ENCODE measurements around the gene THEMIS.

DNA sequence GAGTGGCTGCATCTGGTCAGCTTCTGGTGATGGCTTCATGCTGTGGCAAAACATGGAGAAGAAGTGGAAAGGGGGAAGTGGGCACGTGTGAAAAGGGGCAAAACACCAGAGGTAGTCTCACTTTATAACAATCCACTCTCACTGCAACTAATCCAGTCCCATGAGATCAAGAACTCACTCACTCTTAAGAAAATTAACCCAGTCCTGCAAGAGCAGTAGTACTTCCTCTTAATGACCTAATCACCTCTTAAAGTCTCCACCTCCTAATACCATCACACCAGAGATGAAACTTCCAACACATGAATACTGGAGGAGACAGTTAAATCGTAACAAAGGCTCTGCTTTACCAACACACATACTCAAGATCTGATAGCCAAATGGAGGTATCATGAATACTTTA is 152.6 kb downstream of the THEMIS start:
- TF ChIP-seq, protein P1, sequence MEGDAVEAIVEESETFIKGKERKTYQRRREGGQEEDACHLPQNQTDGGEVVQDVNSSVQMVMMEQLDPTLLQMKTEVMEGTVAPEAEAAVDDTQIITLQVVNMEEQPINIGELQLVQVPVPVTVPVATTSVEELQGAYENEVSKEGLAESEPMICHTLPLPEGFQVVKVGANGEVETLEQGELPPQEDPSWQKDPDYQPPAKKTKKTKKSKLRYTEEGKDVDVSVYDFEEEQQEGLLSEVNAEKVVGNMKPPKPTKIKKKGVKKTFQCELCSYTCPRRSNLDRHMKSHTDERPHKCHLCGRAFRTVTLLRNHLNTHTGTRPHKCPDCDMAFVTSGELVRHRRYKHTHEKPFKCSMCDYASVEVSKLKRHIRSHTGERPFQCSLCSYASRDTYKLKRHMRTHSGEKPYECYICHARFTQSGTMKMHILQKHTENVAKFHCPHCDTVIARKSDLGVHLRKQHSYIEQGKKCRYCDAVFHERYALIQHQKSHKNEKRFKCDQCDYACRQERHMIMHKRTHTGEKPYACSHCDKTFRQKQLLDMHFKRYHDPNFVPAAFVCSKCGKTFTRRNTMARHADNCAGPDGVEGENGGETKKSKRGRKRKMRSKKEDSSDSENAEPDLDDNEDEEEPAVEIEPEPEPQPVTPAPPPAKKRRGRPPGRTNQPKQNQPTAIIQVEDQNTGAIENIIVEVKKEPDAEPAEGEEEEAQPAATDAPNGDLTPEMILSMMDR (IDR thresholded peaks at IDR 0.05 in 4 of 5, conservative IDR thresholded peaks at IDR 0.05 in 1 of 5), result no peak
- no peak for TF ChIP-seq POLR2A (IDR thresholded peaks at IDR 0.05)
